Brain microvascular endothelial cell (primary cell): ENCODE measurements around the gene TIMP2.

Source experiments
- DNase-seq: peaks from one replicate; pipeline ENCODE4 v3.0.0-alpha.2; 2020
- H3K27ac ChIP-seq: fragments of 250-450 bp; sonication (Bioruptor Pico); 2 replicates; pipeline ENCODE4 v1.5.1; 2020; ENCODE audit warnings: mild to moderate bottlenecking, moderate library complexity
- H3K27me3 ChIP-seq: fragments of 250-450 bp; sonication (Bioruptor Pico); replicated peaks from 2 replicates; pipeline ENCODE4 v1.5.1; 2020; ENCODE audit warnings: mild to moderate bottlenecking
- H3K36me3 ChIP-seq: fragments of 250-450 bp; sonication (Bioruptor Pico); replicated peaks from 2 replicates; pipeline ENCODE4 v1.5.1; 2020; ENCODE audit warnings: mild to moderate bottlenecking
- H3K4me3 ChIP-seq: 2 replicates; pipeline ENCODE4 v1.5.1; 2011; ENCODE audit warnings: low read depth, mild to moderate bottlenecking, control low read depth, low read length, moderate library complexity
- CTCF ChIP-seq: IDR thresholded peaks from 2 replicates; pipeline ENCODE4 v1.5.1; 2011; ENCODE audit warnings: low read depth, mild to moderate bottlenecking, moderate library complexity, low read length, control low read depth, inconsistent platforms; ENCODE audit errors: missing control alignments
- in situ Hi-C: cut with HindIII; loops from 2 replicates; pipeline ENCODE4 v1.10.0; 2017; ENCODE audit warnings: low sequenced_read_pairs, low pct_ligation_motif_present

TIMP2 gene

DNA sequence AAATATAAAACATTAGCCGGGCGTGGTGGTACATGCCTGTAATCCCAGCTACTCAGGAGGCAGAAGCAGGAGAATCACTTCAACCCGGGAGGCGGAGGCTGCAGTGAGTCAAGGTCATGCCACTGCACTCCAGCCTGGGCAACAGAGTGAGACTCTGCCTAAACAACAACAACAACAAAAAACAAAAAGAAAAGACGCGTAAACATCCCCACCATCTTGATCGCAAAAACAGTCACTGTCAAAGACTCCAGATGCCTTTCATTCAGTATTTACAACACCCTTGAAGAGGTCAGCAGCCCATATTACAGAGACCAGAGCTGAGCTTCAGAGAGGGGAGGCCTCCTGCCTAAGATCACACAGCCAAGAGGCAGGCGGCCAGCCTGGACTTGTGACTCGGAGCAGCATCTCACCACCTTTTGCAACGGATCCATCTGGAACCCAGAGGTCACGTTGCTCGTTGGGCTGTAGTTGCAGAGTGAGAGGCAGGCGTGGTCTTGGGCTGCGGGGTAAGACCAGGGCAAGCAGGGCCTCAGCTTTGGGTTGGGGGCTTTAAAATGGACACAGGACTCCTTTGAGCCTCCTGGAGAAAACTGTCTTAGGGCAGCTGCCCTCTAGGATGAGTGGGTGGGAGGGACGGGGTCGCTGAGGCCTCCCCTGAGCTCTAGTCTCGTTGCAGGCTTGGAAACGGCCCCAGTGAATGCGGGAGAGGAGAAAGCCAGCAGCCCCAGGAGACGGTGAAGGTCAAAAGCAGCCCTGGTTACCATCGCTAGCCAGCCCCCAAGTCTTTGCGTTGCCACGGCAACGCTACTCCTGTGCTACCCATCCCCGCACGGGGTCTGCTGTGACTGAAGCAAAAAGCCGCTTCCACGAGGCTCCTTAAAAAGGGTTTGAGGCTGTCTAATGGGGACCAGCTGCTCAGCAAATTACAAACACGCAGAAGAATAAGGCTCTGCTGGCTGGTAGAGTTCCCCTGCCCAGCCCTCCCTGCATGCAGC lies 28.5 kb upstream of the TIMP2 start:
- no peaks in the 10 kb centered on the region for H3K36me3 ChIP-seq
- in situ Hi-C loops = no loop called here
- no peak overlapping the region for H3K27ac ChIP-seq
- TF ChIP-seq CTCF = no peak
- no peaks in the 10 kb centered on the region for H3K27me3 ChIP-seq
- DNase-seq = no peak
- H3K4me3 ChIP-seq = no peak overlapping the region

GRCh38 chr17:78952706-78953105 lies 27.5 kb upstream of the TIMP2 start:
- in situ Hi-C loops = no loop called here
- no peaks in the 10 kb centered on the region for H3K27me3 ChIP-seq
- no peak overlapping the region for H3K4me3 ChIP-seq
- no peaks in the 10 kb centered on the region for H3K36me3 ChIP-seq
- no peak overlapping the region for H3K27ac ChIP-seq
- TF ChIP-seq CTCF = no peak
- DNase-seq = no peak

GRCh38 chr17:78951967-78952551 lies 26.9 kb upstream of the TIMP2 start:
- TF ChIP-seq CTCF = no peak
- in situ Hi-C loops = no loop called here
- Histone ChIP-seq H3K27me3 (no peaks in the 10 kb centered on the region), H3K4me3 (no peak overlapping the region), H3K27ac (no peak overlapping the region), H3K36me3 (no peaks in the 10 kb centered on the region)
- DNase-seq = no peak

GRCh38 chr17:78950870-78951269 lies 25.7 kb upstream of the TIMP2 start:
- DNase-seq = no peak
- in situ Hi-C loops = no loop called here
- Histone ChIP-seq H3K36me3 (no peaks in the 10 kb centered on the region), H3K27ac (no peak overlapping the region), H3K27me3 (no peaks in the 10 kb centered on the region), H3K4me3 (no peak overlapping the region)
- no peak for TF ChIP-seq CTCF

- Histone ChIP-seq H3K36me3 (no peaks in the 10 kb centered on the region), H3K27ac (no peak overlapping the region), H3K27me3 (no peaks in the 10 kb centered on the region), H3K4me3 (no peak overlapping the region)
- no peak for DNase-seq
- in situ Hi-C loops = no loop called here
- TF ChIP-seq CTCF = no peak
Observed at GRCh38 chr17:78947235-78948149, 22.3 kb upstream of the TIMP2 start.
